Measurements from ENCODE around the gene HCAR2.
"Not testable (repeated sequence)": the region's sequence is repeated elsewhere in the genome, so short reads cannot be mapped to it uniquely, and the experiment has no call there.

Gene HCAR2

GRCh38 chr12:122716658-122717057 is 13.5 kb upstream of the HCAR2 start, which contains the start of gene HCAR3:
TSS of gene HCAR3 (minus strand) at chr12:122716811. CDS start at chr12:122716737, 74 bp downstream.
- DNase-seq (ENCODE audit: low read depth in 2 of 2) = not testable (repeated sequence)

GRCh38 chr12:122715211-122715610 is 12.1 kb upstream of the HCAR2 start:
- DNase-seq (ENCODE audit: low read depth in 2 of 2) = not testable (repeated sequence)

- DNase-seq (ENCODE audit: low read depth in 2 of 2) = not testable (repeated sequence)
Measured at GRCh38 chr12:122713491-122714188, 10.5 kb upstream of the HCAR2 start.

GRCh38 chr12:122711266-122711665 is 8.1 kb upstream of the HCAR2 start:
- not testable (repeated sequence) for DNase-seq (ENCODE audit: low read depth in 2 of 2)

- DNase-seq (ENCODE audit: low read depth in 2 of 2) = not testable (repeated sequence)
Measured at GRCh38 chr12:122710341-122710740, 7.2 kb upstream of the HCAR2 start.

- DNase-seq (ENCODE audit: low read depth in 2 of 2) = not testable (repeated sequence)
Measured at GRCh38 chr12:122709287-122709686, 6.1 kb upstream of the HCAR2 start.

- not testable (repeated sequence) for DNase-seq (ENCODE audit: low read depth in 2 of 2)
Measured at GRCh38 chr12:122703841-122704240, 684 bp upstream of the HCAR2 start.

GRCh38 chr12:122701481-122701880 is 1.7 kb downstream of the HCAR2 start:
- not testable (repeated sequence) for DNase-seq (ENCODE audit: low read depth in 2 of 2)

- not testable (repeated sequence) for DNase-seq (ENCODE audit: low read depth in 2 of 2)
Measured at GRCh38 chr12:122700038-122700710, 3.0 kb downstream of the HCAR2 start.

GRCh38 chr12:122696922-122697321 is 6.2 kb downstream of the HCAR2 start:
- not testable (repeated sequence) for DNase-seq (ENCODE audit: low read depth in 2 of 2)

- DNase-seq (ENCODE audit: low read depth in 2 of 2) = no peak
Measured at GRCh38 chr12:122691566-122691965, 11.6 kb downstream of the HCAR2 start.

GRCh38 chr12:122688291-122688690 is 14.9 kb downstream of the HCAR2 start:
- DNase-seq (ENCODE audit: low read depth in 2 of 2) = no peak

- DNase-seq (ENCODE audit: low read depth in 2 of 2) = no peak
Measured at GRCh38 chr12:122687086-122687485, 16.1 kb downstream of the HCAR2 start.

GRCh38 chr12:122686538-122686937 is 16.6 kb downstream of the HCAR2 start:
- DNase-seq (ENCODE audit: low read depth in 2 of 2) = no peak

GRCh38 chr12:122684297-122684813 is 18.8 kb downstream of the HCAR2 start:
- no peak for DNase-seq (ENCODE audit: low read depth in 2 of 2)

- DNase-seq (ENCODE audit: low read depth in 2 of 2) = no peak
Measured at GRCh38 chr12:122681814-122682213, 21.3 kb downstream of the HCAR2 start.

- DNase-seq (ENCODE audit: low read depth in 2 of 2) = not testable (repeated sequence)
Measured at GRCh38 chr12:122680989-122681388, 22.2 kb downstream of the HCAR2 start.

- DNase-seq (ENCODE audit: low read depth in 2 of 2) = not testable (repeated sequence)
Measured at GRCh38 chr12:122676781-122677180, 26.4 kb downstream of the HCAR2 start.

GRCh38 chr12:122676015-122676414 is 27.1 kb downstream of the HCAR2 start:
- DNase-seq (ENCODE audit: low read depth in 2 of 2) = not testable (repeated sequence)

- DNase-seq (ENCODE audit: low read depth in 2 of 2) = no peak
Measured at GRCh38 chr12:122672515-122672914, 30.6 kb downstream of the HCAR2 start.

- no peak for DNase-seq (ENCODE audit: low read depth in 2 of 2)
Measured at GRCh38 chr12:122669397-122670070, 33.6 kb downstream of the HCAR2 start.

- DNase-seq (ENCODE audit: low read depth in 2 of 2) = no peak
Measured at GRCh38 chr12:122668268-122668667, 34.9 kb downstream of the HCAR2 start.
